Cardiac atrium fibroblast (primary cell): ENCODE results near the gene GGT7. TPM values are rescaled to one million over a fixed set of nuclear protein-coding genes. Genes with fewer than 3 reads are reported as not detected.

Experiments
- total RNA-seq: library from RNA; depleted of rRNA; stranded (reverse); fragments of >200 nt; gene quantifications from 2 replicates; pipeline ENCODE4 v1.2.3, GENCODE V29; 2015

The GGT7 gene, protein sequence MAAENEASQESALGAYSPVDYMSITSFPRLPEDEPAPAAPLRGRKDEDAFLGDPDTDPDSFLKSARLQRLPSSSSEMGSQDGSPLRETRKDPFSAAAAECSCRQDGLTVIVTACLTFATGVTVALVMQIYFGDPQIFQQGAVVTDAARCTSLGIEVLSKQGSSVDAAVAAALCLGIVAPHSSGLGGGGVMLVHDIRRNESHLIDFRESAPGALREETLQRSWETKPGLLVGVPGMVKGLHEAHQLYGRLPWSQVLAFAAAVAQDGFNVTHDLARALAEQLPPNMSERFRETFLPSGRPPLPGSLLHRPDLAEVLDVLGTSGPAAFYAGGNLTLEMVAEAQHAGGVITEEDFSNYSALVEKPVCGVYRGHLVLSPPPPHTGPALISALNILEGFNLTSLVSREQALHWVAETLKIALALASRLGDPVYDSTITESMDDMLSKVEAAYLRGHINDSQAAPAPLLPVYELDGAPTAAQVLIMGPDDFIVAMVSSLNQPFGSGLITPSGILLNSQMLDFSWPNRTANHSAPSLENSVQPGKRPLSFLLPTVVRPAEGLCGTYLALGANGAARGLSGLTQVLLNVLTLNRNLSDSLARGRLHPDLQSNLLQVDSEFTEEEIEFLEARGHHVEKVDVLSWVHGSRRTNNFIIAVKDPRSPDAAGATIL
- total RNA-seq: 9.6 and 21.2 TPM in 2 replicates

DNA sequence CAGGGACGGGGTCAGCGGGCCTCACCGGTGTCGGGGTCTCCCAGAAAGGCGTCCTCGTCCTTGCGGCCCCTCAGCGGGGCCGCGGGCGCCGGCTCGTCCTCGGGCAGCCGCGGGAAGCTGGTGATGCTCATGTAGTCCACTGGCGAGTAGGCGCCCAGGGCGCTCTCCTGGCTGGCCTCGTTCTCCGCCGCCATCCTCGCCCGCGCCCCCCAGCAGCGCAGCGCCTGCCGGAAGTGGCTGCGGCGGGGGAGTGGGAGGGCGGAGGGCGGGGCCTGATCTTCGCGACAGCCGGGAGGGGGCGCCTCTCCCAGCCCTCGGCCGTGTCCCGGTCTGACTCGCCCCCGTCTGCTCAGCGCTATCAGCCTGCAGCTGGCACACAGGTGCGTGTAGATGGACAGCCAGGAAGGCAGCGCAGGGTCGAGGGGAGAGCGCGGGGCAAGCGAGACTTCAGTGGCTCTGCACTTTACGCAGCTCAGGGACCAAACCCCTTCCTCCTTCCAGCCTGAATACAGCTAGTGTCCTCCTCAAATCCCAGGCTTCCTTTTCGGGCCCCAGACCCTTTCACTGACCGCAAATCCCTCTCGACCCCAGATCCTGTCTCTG, at the start of gene GGT7:
TSS of gene GGT7 (minus strand) at position 235 of the 603 bp plus-strand sequence. CDS start at position 194, 41 bp downstream.

GRCh38 chr20:34876406-34877282, 4.0 kb upstream of the GGT7 start, which contains the start of gene ACSS2:
Gene ACSS2 (plus strand): TSS chr20:34876612. CDS start chr20:34876646, 34 bp downstream.

DNA sequence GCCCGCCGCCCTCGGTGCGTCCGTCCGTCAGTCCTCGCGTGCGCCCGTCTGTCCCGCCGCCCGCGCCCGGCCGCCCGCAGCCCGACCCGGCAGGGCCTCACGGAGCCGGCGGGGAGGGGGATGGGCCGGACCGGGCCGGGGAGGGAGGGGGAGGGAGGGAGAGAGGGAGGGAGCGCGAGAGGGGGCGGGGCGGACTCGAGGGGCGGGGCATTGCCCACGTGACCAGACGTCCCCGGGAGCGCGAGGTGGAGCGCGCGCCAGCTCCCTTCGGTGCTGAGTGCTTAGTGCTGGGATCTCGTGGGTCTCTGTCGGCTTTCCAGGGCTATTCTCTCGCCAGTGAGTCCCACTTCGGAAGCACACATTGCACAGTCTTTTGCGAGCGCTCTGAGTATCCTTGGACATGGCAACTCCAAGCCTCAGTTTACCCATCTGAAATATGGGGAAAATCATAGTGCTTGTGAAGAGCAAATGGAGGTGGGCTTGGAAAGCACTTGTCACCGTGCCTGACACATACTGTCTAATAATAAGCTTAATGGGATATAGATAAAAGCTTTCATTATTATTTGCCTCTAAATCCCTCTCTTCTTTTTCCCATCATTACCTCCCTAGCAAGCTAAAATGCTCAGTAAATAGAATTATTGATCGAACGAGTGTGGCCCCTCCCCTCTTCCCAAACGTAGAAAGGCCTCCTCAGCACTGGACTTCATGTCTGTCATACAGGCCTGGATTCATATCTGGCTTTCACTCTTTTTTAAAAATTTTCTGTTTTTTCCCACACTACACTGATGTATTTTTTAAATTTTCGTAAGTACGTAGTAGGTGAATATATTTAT, 46.9 kb downstream of the GGT7 start, which contains the start of gene NCOA6:
TSS of gene NCOA6 (minus strand) at position 122 of the 833 bp plus-strand sequence. CDS start 43,296 bp downstream, outside the sequence.

Other genes with a start within 250 kb of the GGT7 start
- gene PIGU, start 195.8 kb downstream of the GGT7 start, total RNA-seq: 16.2 and 20.9 TPM in 2 replicates
- 5.8 and 10.4 TPM in 2 replicates for gene TP53INP2, start 168.5 kb downstream of the GGT7 start, total RNA-seq
- gene NCOA6, start 47.2 kb downstream of the GGT7 start, total RNA-seq: 8.7 and 9.4 TPM in 2 replicates
- gene ACSS2, start 3.8 kb upstream of the GGT7 start, total RNA-seq: 58.2 and 76.9 TPM in 2 replicates
- 54.9 and 66.3 TPM in 2 replicates for gene GSS, start 83.0 kb upstream of the GGT7 start, total RNA-seq
- gene MYH7B, start 83.0 kb upstream of the GGT7 start, total RNA-seq: not detected in 2 replicates
- 81.2 and 83.3 TPM in 2 replicates for gene TRPC4AP, start 220.0 kb upstream of the GGT7 start, total RNA-seq